Retinal pigment epithelial cell (primary cell): ENCODE results near the gene C19orf81.

ENCODE experiments used
- DNase-seq: peaks from one replicate; pipeline ENCODE4 v3.0.0-alpha.2; 2010; ENCODE audit warnings: low read depth
- H3K4me3 ChIP-seq: 2 replicates; pipeline ENCODE4 v1.5.1; 2011; ENCODE audit warnings: mild to moderate bottlenecking, low read length, control low read depth, moderate library complexity
- TF ChIP-seq, protein P1 (sequence below): conservative IDR thresholded peaks from 2 replicates; pipeline ENCODE4 v1.5.1; 2011; ENCODE audit warnings: low read depth, low read length, control low read depth, inconsistent platforms

The C19orf81 gene

DNA sequence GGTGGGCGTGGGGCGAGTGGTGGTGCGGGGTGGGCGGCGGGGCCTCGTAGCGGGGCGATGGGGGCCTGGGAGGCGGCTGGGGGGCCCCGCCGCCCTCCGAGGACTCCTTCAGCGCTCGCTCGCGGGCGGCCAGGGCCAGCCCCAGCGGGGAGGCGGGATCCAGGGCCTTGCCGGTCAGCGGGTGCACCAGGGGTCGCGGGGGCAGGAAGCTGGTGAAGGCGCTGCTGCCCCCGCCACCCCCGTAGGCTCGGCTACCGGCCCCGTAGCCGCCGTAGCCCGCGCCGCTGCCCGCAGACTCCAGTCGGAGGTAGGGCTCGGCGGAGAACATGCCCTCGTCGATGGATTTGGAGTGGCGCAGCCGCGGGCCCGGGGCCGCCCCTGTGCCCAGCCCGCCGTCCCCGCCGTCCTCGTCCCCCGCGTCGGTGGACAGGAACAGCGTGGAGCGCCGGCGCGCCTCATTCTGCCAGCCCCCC, 18.6 kb downstream of the C19orf81 start:
- TF ChIP-seq, protein P1, sequence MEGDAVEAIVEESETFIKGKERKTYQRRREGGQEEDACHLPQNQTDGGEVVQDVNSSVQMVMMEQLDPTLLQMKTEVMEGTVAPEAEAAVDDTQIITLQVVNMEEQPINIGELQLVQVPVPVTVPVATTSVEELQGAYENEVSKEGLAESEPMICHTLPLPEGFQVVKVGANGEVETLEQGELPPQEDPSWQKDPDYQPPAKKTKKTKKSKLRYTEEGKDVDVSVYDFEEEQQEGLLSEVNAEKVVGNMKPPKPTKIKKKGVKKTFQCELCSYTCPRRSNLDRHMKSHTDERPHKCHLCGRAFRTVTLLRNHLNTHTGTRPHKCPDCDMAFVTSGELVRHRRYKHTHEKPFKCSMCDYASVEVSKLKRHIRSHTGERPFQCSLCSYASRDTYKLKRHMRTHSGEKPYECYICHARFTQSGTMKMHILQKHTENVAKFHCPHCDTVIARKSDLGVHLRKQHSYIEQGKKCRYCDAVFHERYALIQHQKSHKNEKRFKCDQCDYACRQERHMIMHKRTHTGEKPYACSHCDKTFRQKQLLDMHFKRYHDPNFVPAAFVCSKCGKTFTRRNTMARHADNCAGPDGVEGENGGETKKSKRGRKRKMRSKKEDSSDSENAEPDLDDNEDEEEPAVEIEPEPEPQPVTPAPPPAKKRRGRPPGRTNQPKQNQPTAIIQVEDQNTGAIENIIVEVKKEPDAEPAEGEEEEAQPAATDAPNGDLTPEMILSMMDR = no peak
- no peak for DNase-seq
- no peak overlapping the region for H3K4me3 ChIP-seq

DNA sequence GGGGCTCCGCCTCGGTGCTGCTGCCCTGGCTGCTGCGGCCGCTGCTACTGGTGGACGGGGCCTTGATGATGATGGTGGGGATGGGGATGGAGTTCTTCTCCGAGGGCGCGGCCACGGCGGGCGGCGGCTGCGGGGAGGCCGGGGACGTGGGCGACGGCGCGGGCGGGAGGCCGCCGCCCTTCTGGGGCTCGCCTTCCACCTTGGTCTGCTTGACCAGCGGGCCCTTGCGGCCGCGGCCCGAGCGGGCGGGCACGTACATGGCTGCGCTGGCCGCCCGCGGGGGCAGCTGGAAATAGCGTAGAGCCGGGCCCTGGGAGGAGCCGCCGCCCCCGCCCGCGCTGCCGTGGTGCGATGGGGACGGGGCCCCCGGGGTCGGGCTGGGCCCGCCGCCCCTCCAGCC, 19.2 kb downstream of the C19orf81 start:
- no peak overlapping the region for H3K4me3 ChIP-seq
- DNase-seq = no peak
- TF ChIP-seq, protein P1 = no peak

DNA sequence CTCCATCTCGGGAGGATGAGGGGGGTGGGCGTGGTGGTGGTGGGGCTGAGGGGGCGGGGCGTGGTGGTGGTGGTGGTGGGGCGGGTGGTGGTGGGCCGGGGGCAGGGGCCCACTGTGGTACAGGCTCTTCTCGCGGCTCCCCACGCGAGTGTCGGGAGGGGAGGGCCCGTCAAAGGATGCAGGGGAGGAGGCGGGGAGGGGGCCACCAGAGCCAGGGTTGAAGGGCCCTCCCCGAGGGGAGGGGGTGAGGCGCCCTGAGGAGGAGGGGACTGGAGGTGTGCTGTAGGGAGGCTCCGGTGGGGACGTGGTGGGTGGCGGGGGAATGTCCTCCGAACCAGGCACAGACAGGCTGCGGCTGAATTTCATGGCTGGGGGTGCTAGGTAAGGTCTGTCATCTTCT, 19.6 kb downstream of the C19orf81 start:
- TF ChIP-seq, protein P1 = no peak
- no peak overlapping the region for H3K4me3 ChIP-seq
- DNase-seq = no peak

DNA sequence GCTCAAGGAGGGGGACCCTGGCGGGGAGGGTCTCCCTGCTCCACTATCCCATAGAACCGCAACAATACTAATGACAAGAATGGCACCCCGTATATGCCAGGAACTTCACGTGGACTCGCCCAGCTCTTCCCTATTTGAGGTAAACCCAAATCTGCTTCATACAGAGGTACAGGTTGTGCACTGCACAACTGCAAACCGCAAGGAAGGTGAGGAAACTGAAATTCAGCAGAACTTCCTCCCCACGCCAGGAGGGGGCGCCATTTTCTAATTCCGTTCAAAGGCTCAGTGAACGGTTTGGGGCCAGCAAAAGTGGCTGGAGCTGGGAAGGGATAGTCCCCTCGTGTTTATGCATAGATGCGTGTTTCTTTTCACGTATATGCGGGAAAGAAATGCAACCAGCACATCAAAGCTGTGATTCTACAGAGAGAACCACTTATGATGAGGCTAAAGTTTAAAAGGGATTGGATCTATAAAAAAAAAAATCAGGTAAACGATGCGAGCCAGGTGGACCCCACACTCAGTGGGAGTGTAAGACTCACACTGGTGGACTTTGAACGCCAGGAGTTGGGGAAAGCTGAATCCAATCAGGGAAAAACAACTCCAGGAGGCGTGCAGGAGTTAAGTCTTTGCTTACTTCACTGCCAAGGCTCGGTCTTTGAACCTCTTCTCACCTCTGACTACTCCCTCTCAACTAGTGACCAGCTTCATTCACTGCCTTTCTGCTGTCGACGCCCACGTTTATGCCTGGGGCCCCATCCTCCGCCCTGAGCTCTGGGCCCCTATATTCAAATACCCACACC, 20.3 kb downstream of the C19orf81 start:
- H3K4me3 ChIP-seq = no peak overlapping the region
- no peak for DNase-seq
- TF ChIP-seq, protein P1 = peak; percentile 76

DNA sequence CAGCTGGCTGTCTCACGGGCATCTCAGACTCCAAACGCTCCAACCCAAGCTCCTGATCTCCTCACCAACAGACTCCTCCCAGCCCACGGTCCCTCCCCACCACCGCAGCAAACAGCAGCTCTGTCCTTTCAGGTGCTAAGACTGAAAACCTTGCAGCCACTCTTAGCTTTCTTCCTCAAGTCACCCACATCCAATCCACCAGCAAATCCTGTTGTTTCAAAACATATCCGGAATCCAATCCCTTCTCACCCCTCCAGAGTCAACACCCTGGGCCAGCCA, 20.8 kb downstream of the C19orf81 start:
- TF ChIP-seq, protein P1 = no peak
- DNase-seq = no peak
- H3K4me3 ChIP-seq = no peak overlapping the region

DNA sequence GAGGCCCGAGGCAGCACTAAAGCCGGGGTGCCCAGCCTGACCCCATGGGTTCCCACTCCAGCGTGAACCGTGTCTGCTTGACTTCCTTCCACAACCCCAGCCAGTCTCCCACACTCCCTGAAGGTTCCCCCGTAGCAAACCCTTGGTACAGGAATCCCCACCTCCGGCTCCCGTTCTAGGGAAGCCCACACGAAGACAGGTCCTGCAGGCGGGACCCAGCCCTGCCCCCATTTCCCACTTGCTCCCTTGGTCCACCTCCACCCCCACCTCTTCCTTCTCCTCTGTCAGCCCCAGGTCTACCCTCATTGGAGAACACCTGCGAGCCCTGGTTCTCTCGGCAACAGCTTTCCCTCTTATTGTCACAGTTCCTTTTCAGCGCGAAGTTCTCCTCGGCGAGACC, 23.9 kb downstream of the C19orf81 start:
- no peak overlapping the region for H3K4me3 ChIP-seq
- no peak for DNase-seq
- TF ChIP-seq, protein P1 = no peak

DNA sequence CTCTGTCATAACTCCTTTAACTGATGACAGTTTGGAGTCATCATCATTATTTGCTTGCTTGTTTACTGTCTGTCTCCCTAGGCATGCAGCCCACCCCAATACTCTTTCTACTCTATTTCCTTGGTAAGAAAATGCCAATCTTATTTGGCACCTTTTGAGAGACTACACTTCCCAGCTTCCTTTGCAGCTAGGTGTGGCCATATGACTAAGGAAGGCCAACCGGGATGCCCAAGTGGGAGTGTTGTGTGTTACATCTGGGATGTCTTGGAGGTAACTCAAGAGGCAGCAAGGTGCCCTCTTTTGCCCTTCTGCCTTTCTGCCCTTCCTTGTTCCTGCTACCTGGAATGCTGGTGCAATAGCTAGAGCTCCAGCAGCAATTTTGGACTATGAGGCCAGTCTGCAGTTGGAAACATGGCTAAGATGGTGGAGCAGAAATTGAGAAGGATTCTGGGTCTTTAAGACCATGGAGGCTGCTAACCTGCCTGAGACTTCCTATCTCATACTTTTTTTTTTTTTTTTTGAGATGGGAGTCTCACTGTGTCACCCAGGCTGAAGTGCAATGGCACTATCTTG, 27.5 kb downstream of the C19orf81 start:
- DNase-seq = no peak
- TF ChIP-seq, protein P1 = no peak
- H3K4me3 ChIP-seq = no peak overlapping the region
